Spleen (tissue), 11 donors: Measurements from ENCODE around the gene WNK1. TPM values are rescaled to one million over a fixed set of nuclear protein-coding genes. Genes with fewer than 3 reads are reported as not detected.

Experiments
- DNase-seq: peaks from one replicate; pipeline ENCODE4 v3.0.0-alpha.2; 2020
- H3K27ac ChIP-seq, 8 donors: fragments of 200-600 bp; sonication (generic) in 7 of 8; 1 replicate in 4 of 8; 2 replicates in 4 of 8; pipeline versions ENCODE4 v1.5.0 to v1.8.0; 2016 to 2021; ENCODE audit warnings: inconsistent platforms in 4 of 8, mild to moderate bottlenecking in 4 of 8, moderate library complexity in 1 of 8
- H3K27me3 ChIP-seq, 7 donors: fragments of 200-600 bp; sonication (generic) in 6 of 7; replicated peaks in 1 of 7; 1 replicate in 4 of 7; 2 replicates in 3 of 7; pipeline versions ENCODE4 v1.5.0 to v1.8.0; 2016 to 2021; ENCODE audit warnings: inconsistent platforms in 3 of 7, mild to moderate bottlenecking in 1 of 7
- H3K36me3 ChIP-seq, 6 donors: fragments of 200-600 bp; sonication (generic) in 5 of 6; 1 replicate in 4 of 6; 2 replicates in 2 of 6; pipeline versions ENCODE4 v1.5.0 to v1.8.0; 2016 to 2021; ENCODE audit warnings: inconsistent platforms in 2 of 6
- H3K4me1 ChIP-seq, 6 donors: fragments of 200-600 bp; sonication (generic) in 5 of 6; 1 replicate in 3 of 6; 2 replicates in 3 of 6; pipeline versions ENCODE4 v1.5.0 to v1.8.0; 2016 to 2021; ENCODE audit warnings: inconsistent platforms in 3 of 6
- H3K4me3 ChIP-seq, 8 donors: fragments of 200-600 bp; sonication (generic) in 7 of 8; 1 replicate in 4 of 8; 2 replicates in 4 of 8; pipeline versions ENCODE4 v1.5.0 to v1.8.0; 2016 to 2021; ENCODE audit warnings: inconsistent platforms in 4 of 8, mild to moderate bottlenecking in 4 of 8, moderate library complexity in 2 of 8
- H3K9me3 ChIP-seq, 8 donors: fragments of 200-600 bp; sonication (generic) in 7 of 8; 1 replicate in 4 of 8; 2 replicates in 4 of 8; pipeline versions ENCODE4 v1.5.0 to v1.8.0; 2016 to 2021; ENCODE audit warnings: inconsistent platforms in 4 of 8
- POLR2A ChIP-seq, 3 donors: fragments of 450-650 bp; IDR thresholded peaks; one replicate each; pipeline ENCODE4 v1.5.1; 2017; ENCODE audit warnings: antibody characterized with exemption in 3 of 3, mild to moderate bottlenecking in 1 of 3
- POLR2AphosphoS5 ChIP-seq, 3 donors: sonication (generic); formaldehyde crosslinking; IDR thresholded peaks; one replicate each; pipeline ENCODE4 v1.5.1; 2017; ENCODE audit warnings: antibody characterized with exemption in 3 of 3
- whole genome bisulfite sequencing, 5 donors: extraction: QIAGEN DNeasy Blood & Tissue Kit in 3 of 5; methylation state at CpG; one replicate each; pipeline versions ENCODE4 v1.1.5 to v1.1.7; 2013 to 2018; 5-methylcytosine and 5-hydroxymethylcytosine counted together
- intact Hi-C: fragments of 100-400 bp; cut with DNase I; formaldehyde crosslinking; loops from one replicate; pipeline ENCODE4 v1.15.0; 2023; ENCODE audit warnings: low total_unique reads
- polyA plus RNA-seq, 3 donors: library from polyadenylated mRNA; stranded (reverse); fragments of 200-250 nt; gene quantifications; one replicate each; pipeline ENCODE4 v1.2.1, GENCODE V29; 2013
- total RNA-seq, 7 donors: library from RNA; depleted of rRNA in 3 of 7; stranded (reverse); fragments of >200 nt in 3 of 7; fragmentation: NEBNext Ultra II Directional in 4 of 7; extraction: Animal tissue kit (Norgen Biotek cat#: 25700) in 4 of 7; gene quantifications; one replicate each; pipeline versions ENCODE4 v1.1.0 to v1.2.1, GENCODE V29; 2016 to 2021
- TF ChIP-seq, protein P1 (sequence below), 11 experiments: fragments of 200-600 bp in 7 of 11; fragments of 450-650 bp in 4 of 11; sonication (generic) in 4 of 11; IDR thresholded peaks in 8 of 11; conservative IDR thresholded peaks in 3 of 11; 1 replicate in 7 of 11; 2 replicates in 4 of 11; pipeline versions ENCODE4 v1.4.0 to v1.8.0; 2016 to 2021; ENCODE audit warnings: antibody characterized with exemption in 11 of 11, inconsistent platforms in 4 of 11, mild to moderate bottlenecking in 1 of 11
- donor health status: healthy with polysubstance abuse.
- donor health status: DM: no; HTN: no; CAD: no; lungs with moderate emphysema.
- donor health status: DM: no; HTN: no; CAD: no.
- donor health status: Bipolar disorder and iron deficiency.
- donor health status: healthy.
- donor health status: DM: no; HTN: no; CAD: no.
- donor health status: DM: yes; HTN: yes; CAD: no.

The WNK1 gene
- total and polyA plus RNA-seq, 10 donors: 8.8 to 261 (median 202) TPM

DNA sequence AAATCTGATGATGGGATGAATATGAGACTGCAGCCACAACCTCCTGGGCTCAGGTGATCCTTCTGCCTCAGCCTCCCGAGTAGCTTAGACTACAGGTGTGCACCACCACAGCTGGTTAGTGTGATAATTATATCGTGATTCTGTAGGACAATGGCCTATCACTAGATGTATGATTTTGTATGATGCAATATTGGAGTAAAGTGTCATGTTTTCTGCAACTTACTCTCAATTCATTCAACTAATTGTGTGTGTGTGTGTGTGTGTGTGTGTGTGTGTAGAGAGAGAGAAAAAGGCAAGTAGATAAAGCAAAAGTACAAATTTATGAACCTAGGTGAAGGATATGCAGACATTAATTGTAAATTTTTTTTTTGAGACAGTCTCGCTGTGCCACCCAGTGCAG, 186.4 kb downstream of the WNK1 start:
- intact Hi-C loops: no loop called here
- peaks cover 0 to 4% (median 0%) of the 10 kb centered on the region in 6 donors for H3K4me1 ChIP-seq
- no peak for DNase-seq
- 88 to 97% (median 94%) methylated on average over 3 of the region's 3 CpGs for WGBS, 5 donors
- no peak overlapping the region for H3K27ac ChIP-seq
- no peaks in the 10 kb centered on the region for H3K27me3 ChIP-seq
- TF ChIP-seq, protein P1, sequence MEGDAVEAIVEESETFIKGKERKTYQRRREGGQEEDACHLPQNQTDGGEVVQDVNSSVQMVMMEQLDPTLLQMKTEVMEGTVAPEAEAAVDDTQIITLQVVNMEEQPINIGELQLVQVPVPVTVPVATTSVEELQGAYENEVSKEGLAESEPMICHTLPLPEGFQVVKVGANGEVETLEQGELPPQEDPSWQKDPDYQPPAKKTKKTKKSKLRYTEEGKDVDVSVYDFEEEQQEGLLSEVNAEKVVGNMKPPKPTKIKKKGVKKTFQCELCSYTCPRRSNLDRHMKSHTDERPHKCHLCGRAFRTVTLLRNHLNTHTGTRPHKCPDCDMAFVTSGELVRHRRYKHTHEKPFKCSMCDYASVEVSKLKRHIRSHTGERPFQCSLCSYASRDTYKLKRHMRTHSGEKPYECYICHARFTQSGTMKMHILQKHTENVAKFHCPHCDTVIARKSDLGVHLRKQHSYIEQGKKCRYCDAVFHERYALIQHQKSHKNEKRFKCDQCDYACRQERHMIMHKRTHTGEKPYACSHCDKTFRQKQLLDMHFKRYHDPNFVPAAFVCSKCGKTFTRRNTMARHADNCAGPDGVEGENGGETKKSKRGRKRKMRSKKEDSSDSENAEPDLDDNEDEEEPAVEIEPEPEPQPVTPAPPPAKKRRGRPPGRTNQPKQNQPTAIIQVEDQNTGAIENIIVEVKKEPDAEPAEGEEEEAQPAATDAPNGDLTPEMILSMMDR (IDR thresholded peaks at IDR 0.05 in 8 of 11, conservative IDR thresholded peaks at IDR 0.05 in 3 of 11): no peak
- TF ChIP-seq POLR2A (IDR thresholded peaks at IDR 0.05) (no peak), POLR2AphosphoS5 (IDR thresholded peaks at IDR 0.05) (no peak)
- H3K4me3 ChIP-seq: no peak overlapping the region
- peaks cover 0 to 70% (median 9%) of the 10 kb centered on the region in 6 donors for H3K36me3 ChIP-seq
- no peaks in the 10 kb centered on the region for H3K9me3 ChIP-seq

DNA sequence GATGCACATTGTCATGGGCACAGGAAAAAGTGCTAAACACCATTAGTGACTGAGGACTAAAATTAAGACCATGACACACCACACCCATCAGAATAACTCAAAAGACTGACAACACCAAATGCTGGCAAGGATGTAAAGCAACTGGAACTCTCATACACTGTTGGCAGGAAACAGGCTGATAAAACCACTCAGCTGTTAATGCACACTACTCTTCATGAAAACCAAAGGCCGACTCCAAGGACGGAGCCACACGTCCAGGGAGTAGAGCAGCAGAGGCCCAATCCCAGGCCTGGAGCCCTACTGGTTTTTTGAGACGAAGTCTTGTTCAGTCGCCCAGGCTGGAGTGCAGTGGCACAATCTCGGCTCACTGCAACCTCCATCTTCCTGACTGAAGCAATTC, 190.7 kb downstream of the WNK1 start:
- H3K9me3 ChIP-seq: no peaks in the 10 kb centered on the region
- peaks cover 1 to 38% (median 5%) of the 10 kb centered on the region in 6 donors for H3K4me1 ChIP-seq
- WGBS, 5 donors: 82 to 87% (median 85%) methylated on average over 6 of the region's 6 CpGs
- TF ChIP-seq, protein P1 (IDR thresholded peaks at IDR 0.05 in 8 of 11, conservative IDR thresholded peaks at IDR 0.05 in 3 of 11): no peak
- TF ChIP-seq POLR2A (IDR thresholded peaks at IDR 0.05): no peak
- no peak for DNase-seq
- no peak overlapping the region for H3K4me3 ChIP-seq
- H3K27ac ChIP-seq: no peak overlapping the region
- intact Hi-C loops: no loop called here
- peaks cover 0 to 62% (median 5%) of the 10 kb centered on the region in 6 donors for H3K36me3 ChIP-seq
- H3K27me3 ChIP-seq: no peaks in the 10 kb centered on the region

DNA sequence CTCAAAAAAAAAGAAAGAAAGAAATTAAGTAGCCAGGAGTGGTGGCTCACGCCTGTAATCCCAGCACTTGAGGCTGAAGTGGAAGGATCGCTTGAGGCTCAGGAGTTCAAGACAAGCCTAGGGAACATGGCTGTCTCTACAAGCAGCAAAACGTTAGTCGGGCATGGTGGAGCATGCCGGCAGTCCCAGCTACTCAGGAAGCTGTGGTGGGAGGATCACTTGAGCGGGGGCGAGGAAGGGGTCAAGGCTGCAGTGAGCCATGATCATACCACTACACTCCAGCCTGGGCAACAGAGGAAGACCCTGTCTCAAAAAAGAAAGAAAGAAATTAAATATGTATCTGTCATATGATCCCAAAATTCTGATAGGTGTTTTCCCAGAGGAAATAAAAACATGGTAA, 191.8 kb downstream of the WNK1 start:
- Histone ChIP-seq H3K27ac (no peak overlapping the region), H3K36me3 (peaks cover 0 to 53% (median 5%) of the 10 kb centered on the region in 6 donors), H3K4me1 (peaks cover 7 to 49% (median 16%) of the 10 kb centered on the region in 6 donors), H3K4me3 (no peak overlapping the region), H3K27me3 (no peaks in the 10 kb centered on the region), H3K9me3 (no peaks in the 10 kb centered on the region)
- 35 to 44% (median 40%) methylated on average over 7 of the region's 7 CpGs for WGBS, 5 donors
- DNase-seq: no peak
- intact Hi-C loops: no loop called here
- TF ChIP-seq, protein P1 (IDR thresholded peaks at IDR 0.05 in 8 of 11, conservative IDR thresholded peaks at IDR 0.05 in 3 of 11): no peak
- no peak for TF ChIP-seq POLR2AphosphoS5 (IDR thresholded peaks at IDR 0.05)
- no peak for TF ChIP-seq POLR2A (IDR thresholded peaks at IDR 0.05)

DNA sequence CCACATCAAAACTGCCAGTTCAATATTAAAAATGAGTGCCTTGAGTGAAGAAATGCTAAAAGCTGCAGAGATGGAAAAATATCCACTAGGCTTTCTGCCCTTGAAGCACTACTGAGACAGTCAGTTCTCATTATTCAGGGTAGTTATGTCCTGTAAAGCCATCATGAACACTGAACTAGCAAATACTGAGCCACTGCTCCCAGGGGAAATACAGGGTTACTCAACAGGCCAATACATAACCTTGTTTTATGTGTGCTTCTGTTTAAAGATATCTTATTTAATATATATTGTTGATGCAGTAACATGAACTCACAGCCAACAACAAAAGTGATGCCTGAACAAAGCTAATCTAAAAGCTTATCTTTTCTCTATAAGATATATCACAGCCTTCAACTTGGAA, 193.8 kb downstream of the WNK1 start:
- intact Hi-C loops: loop anchor here (5.0 kb wide), 1 partner anchor 379 kb away; no protein-coding TSS in a partner anchor
- DNase-seq: no peak
- Histone ChIP-seq H3K36me3 (peaks cover 0 to 34% (median 3%) of the 10 kb centered on the region in 6 donors), H3K4me1 (peaks cover 7 to 55% (median 19%) of the 10 kb centered on the region in 6 donors), H3K4me3 (no peak overlapping the region), H3K27me3 (no peaks in the 10 kb centered on the region), H3K9me3 (no peaks in the 10 kb centered on the region), H3K27ac (no peak overlapping the region)
- no peak for TF ChIP-seq POLR2A (IDR thresholded peaks at IDR 0.05)
- TF ChIP-seq POLR2AphosphoS5 (IDR thresholded peaks at IDR 0.05): no peak
- TF ChIP-seq, protein P1 (IDR thresholded peaks at IDR 0.05 in 8 of 11, conservative IDR thresholded peaks at IDR 0.05 in 3 of 11): no peak
